Measurements from ENCODE around the gene ZBTB16.

DNA sequence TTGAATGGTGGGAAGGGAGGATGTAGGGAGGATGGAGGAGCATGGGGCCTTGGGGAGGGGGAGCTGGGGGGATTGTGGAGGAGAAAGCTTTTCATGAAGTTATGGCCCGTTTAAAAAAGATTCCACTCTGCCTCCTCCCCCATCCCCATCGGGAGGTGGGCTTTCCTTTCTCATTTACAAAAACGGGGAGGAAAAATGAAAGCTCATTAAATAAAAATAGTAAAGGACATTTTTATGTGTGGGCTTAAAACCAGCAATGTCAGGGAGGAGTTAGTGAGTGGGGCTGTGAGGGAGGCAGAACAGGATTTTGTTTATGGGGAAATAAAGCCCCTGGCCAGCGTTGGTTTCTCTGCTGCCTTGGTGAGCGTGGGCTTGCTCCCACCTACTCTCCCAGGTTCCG lies 83.2 kb downstream of the ZBTB16 start:
- TF ChIP-seq EZH2 (IDR thresholded peaks at IDR 0.05) (no peak), POLR2AphosphoS5 (IDR thresholded peaks at IDR 0.05; ENCODE audit: borderline replicate concordance, low read depth, low read length) (no peak)
